GDM1 (cell line): Measurements from ENCODE around the gene SMYD3.
"Not testable (repeated sequence)": the region's sequence is repeated elsewhere in the genome, so short reads cannot be mapped to it uniquely, and the experiment has no call there.

Experiments
- DNase-seq: peaks from one replicate; lab custom pipeline; 2025; lab: John Stamatoyannopoulos, UW

Gene SMYD3

DNA sequence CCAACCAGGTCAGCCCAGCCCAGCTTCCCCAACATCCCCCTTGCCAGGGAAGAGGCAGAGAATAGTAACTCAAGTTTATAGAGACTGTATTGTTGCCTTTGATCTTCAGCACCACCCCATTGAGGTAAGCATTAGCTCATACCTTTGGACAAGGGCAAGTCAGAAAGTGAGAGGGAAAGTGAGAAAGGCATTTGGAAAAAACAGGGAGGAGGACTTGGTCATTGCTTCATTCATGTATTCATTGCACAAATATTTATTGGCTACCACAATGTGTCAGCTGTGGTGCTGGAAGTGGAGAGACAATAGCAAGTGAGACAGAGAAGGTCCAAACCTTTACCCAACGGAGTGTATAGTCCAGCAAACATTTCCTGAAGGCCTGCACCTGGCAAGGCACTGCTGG, 791.1 kb downstream of the SMYD3 start:
- no peak for DNase-seq

DNA sequence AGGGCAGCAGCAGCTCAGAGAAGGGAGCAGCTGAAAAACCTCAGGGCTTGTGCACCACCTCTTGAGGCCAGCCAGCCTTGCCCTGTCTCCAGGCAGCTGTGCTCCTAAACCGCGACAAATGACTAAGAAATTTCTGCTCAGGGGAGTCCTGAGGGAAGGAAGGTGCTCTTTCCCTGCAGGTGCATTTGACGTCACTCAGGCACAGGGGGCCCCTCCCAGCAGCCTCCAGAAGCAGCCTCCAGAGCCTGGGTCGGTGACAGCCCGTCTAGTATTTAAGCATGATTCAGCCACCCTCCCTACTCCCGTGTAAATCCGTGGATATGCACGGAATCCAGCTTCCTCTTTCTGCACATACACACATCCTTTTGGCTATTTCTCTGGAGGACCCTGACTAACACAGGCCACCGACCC, 791.8 kb downstream of the SMYD3 start:
- no peak for DNase-seq

DNA sequence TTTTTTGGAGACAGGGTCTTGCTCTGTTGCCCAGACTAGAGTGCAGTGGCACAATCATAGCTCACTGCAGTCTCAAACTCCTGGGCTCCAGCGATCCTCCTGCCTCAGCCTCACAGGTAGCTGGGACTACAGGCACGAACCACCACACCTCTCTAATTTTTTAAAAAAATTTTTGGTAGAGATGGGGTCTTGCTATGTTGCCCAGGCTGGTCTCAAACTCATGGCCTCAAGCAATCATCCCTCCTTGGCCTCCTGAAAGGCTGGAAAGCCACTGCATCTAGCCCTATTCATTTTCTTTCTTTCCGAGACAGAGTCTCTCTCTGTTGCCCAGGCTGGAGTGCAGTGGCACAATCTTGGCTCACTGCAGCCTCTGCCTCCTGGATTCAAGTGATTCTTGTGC, 793.1 kb downstream of the SMYD3 start:
- not testable (repeated sequence) for DNase-seq

DNA sequence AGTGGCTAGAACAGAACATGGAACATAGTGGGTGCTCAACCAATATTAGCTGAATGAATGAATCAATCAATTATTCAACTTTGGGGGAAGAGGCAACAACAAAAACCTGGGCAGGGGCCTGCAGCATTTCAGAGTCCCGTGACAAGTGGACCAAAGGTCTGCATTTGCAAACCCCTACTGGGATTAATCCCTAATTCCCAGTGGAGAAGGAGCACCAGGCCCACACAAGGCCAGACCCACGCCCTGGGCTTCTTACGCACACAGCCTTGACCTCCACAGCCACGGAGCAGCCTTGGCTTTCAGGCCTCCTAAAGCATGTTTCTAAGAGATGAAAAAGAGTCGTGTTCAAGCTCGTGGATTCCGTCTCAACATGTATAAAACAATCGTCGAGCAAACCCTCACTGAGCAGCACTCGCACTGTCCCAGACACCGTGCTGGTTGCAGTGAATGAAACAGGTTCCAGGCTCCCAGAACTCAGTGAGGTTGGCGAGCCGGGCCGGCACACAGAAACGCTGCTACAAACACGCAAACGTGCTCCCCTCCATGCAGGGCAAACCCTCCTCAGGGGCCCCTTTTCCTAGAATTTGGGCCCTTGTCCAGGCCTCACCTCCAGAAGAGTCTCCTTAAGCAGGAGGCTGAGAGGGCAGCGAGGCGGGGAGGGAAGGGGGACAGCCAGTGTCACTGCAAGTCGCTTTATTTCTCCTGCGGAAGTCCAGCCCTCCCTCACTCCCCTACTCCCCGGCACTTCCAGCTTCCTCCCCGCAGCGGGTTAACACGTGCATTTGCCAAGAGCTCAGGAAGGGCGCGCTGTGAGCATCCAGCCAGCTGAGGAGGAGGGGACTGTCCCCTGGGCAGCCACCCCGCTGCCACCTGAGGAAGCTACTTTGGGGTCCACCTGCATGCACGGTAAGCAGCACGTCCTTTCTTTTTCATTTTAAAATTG, 795.8 kb downstream of the SMYD3 start:
- no peak for DNase-seq

DNA sequence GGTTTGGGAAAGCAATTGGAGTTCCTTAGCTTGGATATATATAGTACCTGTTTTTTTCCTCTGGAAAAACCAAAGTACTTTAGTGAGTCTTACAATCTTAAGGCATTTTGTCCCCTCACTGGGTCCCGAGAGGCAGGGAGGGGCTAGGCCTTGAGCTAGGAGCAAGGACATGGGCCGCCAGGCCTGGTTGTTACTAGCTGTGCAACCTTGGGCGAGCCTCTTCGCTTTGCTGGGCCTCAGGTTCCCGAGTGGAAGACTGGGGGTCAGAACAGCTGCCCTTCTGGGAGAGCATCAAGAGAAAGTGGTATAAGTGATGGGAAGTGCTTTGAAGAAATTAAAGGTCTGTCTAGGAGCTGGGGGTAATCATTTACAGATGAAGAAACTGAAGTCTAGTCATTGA, 799.1 kb downstream of the SMYD3 start:
- DNase-seq = no peak

- DNase-seq = no peak
Measured at GRCh38 chr1:245704765-245705164, 802.3 kb downstream of the SMYD3 start.

DNA sequence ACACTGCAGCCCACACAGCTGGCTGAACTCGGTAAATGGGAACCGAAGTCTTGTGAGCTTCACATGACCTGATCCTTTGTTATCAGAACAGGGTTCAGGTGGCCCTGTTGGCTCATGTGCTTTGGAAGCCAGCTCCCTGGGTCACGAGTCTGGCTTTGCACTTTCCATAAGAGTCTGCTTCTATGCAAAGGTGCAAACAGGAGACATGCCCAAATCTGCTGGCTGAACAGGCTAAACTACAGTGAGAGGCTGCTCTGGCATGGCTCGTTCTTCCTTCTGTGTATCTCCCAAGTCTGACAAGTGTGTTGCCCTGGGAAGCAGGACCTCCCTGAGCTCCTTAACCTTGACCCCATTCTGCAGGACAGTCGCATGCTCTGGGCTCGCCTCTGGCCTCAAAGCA, 802.7 kb downstream of the SMYD3 start:
- no peak for DNase-seq

GRCh38 chr1:245702346-245702745, 804.7 kb downstream of the SMYD3 start:
- DNase-seq = no peak

DNA sequence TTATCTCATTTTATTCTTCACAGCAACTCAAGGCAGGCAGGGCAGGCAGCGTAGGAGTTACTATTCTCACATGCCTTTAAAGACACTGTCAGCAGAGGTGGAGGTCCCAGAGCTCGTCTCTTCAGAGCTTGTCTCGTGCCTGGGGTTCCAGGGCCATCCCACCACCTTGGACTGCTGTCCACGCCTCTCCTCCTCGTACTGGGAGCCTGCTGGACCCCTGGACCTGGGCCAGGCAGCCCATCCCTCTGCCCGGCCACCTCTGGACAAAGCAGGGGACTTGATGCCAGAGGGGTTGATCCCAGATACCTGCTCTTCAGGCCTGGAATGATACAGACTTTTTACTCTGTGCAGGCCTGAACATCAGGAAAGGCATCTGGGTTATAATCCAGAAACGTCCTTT, 805.4 kb downstream of the SMYD3 start:
- DNase-seq = no peak

GRCh38 chr1:245700631-245701030, 806.4 kb downstream of the SMYD3 start:
- no peak for DNase-seq
